Activated naive CD4-positive, alpha-beta T cell treated with anti-CD3 and anti-CD28 coated beads, Interleukin-2, amount 50 U/mL, for 72 hours (primary cell): ENCODE results near the gene CARD19. TPM values are rescaled to one million over a fixed set of nuclear protein-coding genes. Genes with fewer than 3 reads are reported as not detected.
"Not testable (repeated sequence)": the region's sequence is repeated elsewhere in the genome, so short reads cannot be mapped to it uniquely, and the experiment has no call there.

ENCODE experiments used
- ATAC-seq, 2 donors: fragments of 150-1000 bp; cut with Tn5 transposase; 2 replicates each; pipeline ENCODE4 v1.10.0; 2021; ENCODE audit warnings: mild to moderate bottlenecking in 2 of 2, moderate library complexity in 2 of 2
- DNase-seq, 2 donors: peaks; one replicate each; pipeline ENCODE4 v3.0.0; 2021 to 2022; ENCODE audit warnings: low spot score in 2 of 2
- H3K27ac Mint-ChIP-seq, 2 donors: one replicate each; pipeline ENCODE4 v1.8.0; 2022; ENCODE audit warnings: mild to moderate bottlenecking in 2 of 2, mixed read lengths in 2 of 2
- H3K36me3 Mint-ChIP-seq, 2 donors: one replicate each; pipeline ENCODE4 v1.8.0; 2022; ENCODE audit warnings: mixed read lengths in 2 of 2
- H3K9me3 Mint-ChIP-seq, 2 donors: one replicate each; pipeline ENCODE4 v1.8.0; 2022; ENCODE audit warnings: mixed read lengths in 2 of 2
- total RNA-seq, 2 donors: library from RNA; stranded (reverse); gene quantifications; one replicate each; pipeline ENCODE4 v1.2.3, GENCODE V29; 2022

CARD19 gene
- total RNA-seq, 2 donors from 2014 or later: 58.1 to 82.6 TPM

GRCh38 chr9:93107825-93108161 lies 11.8 kb downstream of the CARD19 start:
- Mint-ChIP-seq H3K9me3 (peaks cover 4 to 15% of the 10 kb centered on the region in 2 donors), H3K36me3 (peaks cover 27 to 51% of the 10 kb centered on the region in 2 donors), H3K27ac (peak overlapping the region; percentile 58 to 87)
- DNase-seq (peak in 1 of 2 donors; percentile 52), ATAC-seq (peak in 1 of 2 donors; percentile 43)

- H3K36me3 Mint-ChIP-seq: peaks cover 25 to 44% of the 10 kb centered on the region in 2 donors
- ATAC-seq (peak; percentile 75 to 93), DNase-seq (peak; percentile 54 to 55)
- H3K27ac Mint-ChIP-seq: peak overlapping the region; percentile 63 to 87
- H3K9me3 Mint-ChIP-seq: peaks cover 2 to 14% of the 10 kb centered on the region in 2 donors
Measured at GRCh38 chr9:93108291-93109041, 12.4 kb downstream of the CARD19 start.

GRCh38 chr9:93110311-93110855 lies 14.4 kb downstream of the CARD19 start:
- peaks cover 11 to 27% of the 10 kb centered on the region in 2 donors for H3K36me3 Mint-ChIP-seq
- no peak overlapping the region for H3K27ac Mint-ChIP-seq
- ATAC-seq: no peak
- H3K9me3 Mint-ChIP-seq: peaks cover 0 to 6% of the 10 kb centered on the region in 2 donors
- DNase-seq: peak in 1 of 2 donors; percentile 52

- H3K27ac Mint-ChIP-seq: peak overlapping the region in 1 of 2 donors; percentile 36
- DNase-seq (peak in 1 of 2 donors; percentile 50), ATAC-seq (no peak)
- H3K36me3 Mint-ChIP-seq: peaks cover 11 to 21% of the 10 kb centered on the region in 2 donors
- peaks cover 0 to under 1% of the 10 kb centered on the region in 2 donors for H3K9me3 Mint-ChIP-seq
Measured at GRCh38 chr9:93111001-93111370, 15.0 kb downstream of the CARD19 start.

GRCh38 chr9:93111371-93112115 lies 15.5 kb downstream of the CARD19 start:
- Mint-ChIP-seq H3K36me3 (peaks cover 11 to 17% of the 10 kb centered on the region in 2 donors), H3K27ac (no peak overlapping the region), H3K9me3 (no peaks in the 10 kb centered on the region)
- ATAC-seq (peak in 1 of 2 donors; percentile 32), DNase-seq (peak in 1 of 2 donors; percentile 56)

- DNase-seq (peak in 1 of 2 donors; percentile 54), ATAC-seq (no peak)
- Mint-ChIP-seq H3K27ac (peak overlapping the region in 1 of 2 donors; percentile 70), H3K9me3 (no peaks in the 10 kb centered on the region), H3K36me3 (peaks cover 11 to 17% of the 10 kb centered on the region in 2 donors)
Measured at GRCh38 chr9:93112116-93112863, 16.3 kb downstream of the CARD19 start.

- ATAC-seq (no peak), DNase-seq (peak in 1 of 2 donors; percentile 51)
- Mint-ChIP-seq H3K27ac (peak overlapping the region in 1 of 2 donors; percentile 70), H3K36me3 (peaks cover 11 to 17% of the 10 kb centered on the region in 2 donors), H3K9me3 (no peaks in the 10 kb centered on the region)
Measured at GRCh38 chr9:93112864-93113389, 16.9 kb downstream of the CARD19 start.

GRCh38 chr9:93114169-93114983 lies 18.4 kb downstream of the CARD19 start:
- peak in 1 of 2 donors; percentile 55 for DNase-seq
- Mint-ChIP-seq H3K36me3 (peaks cover 5 to 11% of the 10 kb centered on the region in 2 donors), H3K27ac (peak overlapping the region; percentile 70 to 92), H3K9me3 (no peaks in the 10 kb centered on the region)
- no peak for ATAC-seq

- Mint-ChIP-seq H3K9me3 (no peaks in the 10 kb centered on the region), H3K27ac (peak overlapping the region; percentile 70 to 92), H3K36me3 (peaks cover 4 to 9% of the 10 kb centered on the region in 2 donors)
- ATAC-seq (no peak), DNase-seq (no peak)
Measured at GRCh38 chr9:93114984-93115335, 18.9 kb downstream of the CARD19 start.

GRCh38 chr9:93115486-93116071 lies 19.6 kb downstream of the CARD19 start:
- H3K27ac Mint-ChIP-seq: peak overlapping the region in 1 of 2 donors; percentile 70
- H3K36me3 Mint-ChIP-seq: peaks cover 4 to 7% of the 10 kb centered on the region in 2 donors
- H3K9me3 Mint-ChIP-seq: no peaks in the 10 kb centered on the region
- ATAC-seq (no peak), DNase-seq (no peak)

GRCh38 chr9:93116072-93116961 lies 20.3 kb downstream of the CARD19 start:
- ATAC-seq (no peak), DNase-seq (peak in 1 of 2 donors; percentile 53)

GRCh38 chr9:93117521-93117920 lies 21.5 kb downstream of the CARD19 start:
- not testable (repeated sequence) for ATAC-seq

More at GRCh38 chr9:93116072-93116961, 20.3 kb downstream of the CARD19 start:
- H3K9me3 Mint-ChIP-seq: no peaks in the 10 kb centered on the region
- H3K36me3 Mint-ChIP-seq: no peaks in the 10 kb centered on the region
- no peak overlapping the region for H3K27ac Mint-ChIP-seq

GRCh38 chr9:93117924-93118862 lies 22.2 kb downstream of the CARD19 start:
- ATAC-seq (no peak), DNase-seq (peak in 1 of 2 donors; percentile 44)
- Mint-ChIP-seq H3K9me3 (no peaks in the 10 kb centered on the region), H3K36me3 (no peaks in the 10 kb centered on the region), H3K27ac (peak overlapping the region; percentile 55 to 77)

More at GRCh38 chr9:93117521-93117920, 21.5 kb downstream of the CARD19 start:
- peak overlapping the region; percentile 55 to 77 for H3K27ac Mint-ChIP-seq
- DNase-seq, H3K9me3 Mint-ChIP-seq, H3K36me3 Mint-ChIP-seq: not testable (repeated sequence)
